NCI-H2081 treated with DMSO at 0.1 percent for 48 hours (cell line): ENCODE results near the gene LDAH.

Experiments used
- DNase-seq: peaks from one replicate; lab custom pipeline; 2025; lab: John Stamatoyannopoulos, UW

The LDAH gene

GRCh38 chr2:20635675-20636584 is 187.0 kb downstream of the LDAH start:
- peak; percentile 63 for DNase-seq

- no peak for DNase-seq
These were observed 187.8 kb downstream of the LDAH start for GRCh38 chr2:20635113-20635510.

DNA sequence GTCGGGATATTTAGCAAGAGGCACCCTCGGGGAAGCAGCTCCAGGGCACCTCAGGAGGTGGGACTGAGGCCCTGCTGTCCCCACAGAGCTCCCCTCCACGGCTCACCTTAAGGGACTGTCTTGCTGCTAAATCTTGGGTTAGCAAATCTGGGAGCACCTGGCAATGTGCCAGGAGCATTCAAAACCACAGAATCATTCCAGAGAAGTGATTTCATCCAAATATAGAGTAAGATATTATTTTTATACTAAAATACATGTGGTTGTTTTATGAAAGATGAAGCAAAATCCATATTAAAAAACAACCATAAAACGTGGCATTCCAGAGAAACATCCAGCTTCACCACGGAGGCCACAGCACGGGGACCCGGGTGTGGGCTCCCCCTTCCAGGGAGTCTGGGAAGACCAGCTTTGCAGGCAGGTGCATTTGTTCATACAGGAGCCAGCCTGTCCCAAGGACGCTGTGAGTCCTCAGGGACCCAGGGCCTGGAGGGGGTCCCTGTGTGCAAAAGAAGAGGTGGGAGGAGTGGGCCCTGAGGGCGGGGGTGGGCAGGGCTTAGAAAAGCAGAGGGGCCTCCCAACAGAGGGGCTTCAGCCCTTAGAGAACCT is 188.3 kb downstream of the LDAH start:
- no peak for DNase-seq
